Prostate gland (tissue), 2 donors: ENCODE data around the gene CLEC4A.

Experiments used
- POLR2A ChIP-seq: fragments of 450-650 bp; IDR thresholded peaks from one replicate; pipeline ENCODE4 v1.6.1; 2016; ENCODE audit warnings: antibody characterized with exemption, mild to moderate bottlenecking
- POLR2AphosphoS5 ChIP-seq: sonication (generic); formaldehyde crosslinking; IDR thresholded peaks from one replicate; pipeline ENCODE4 v1.6.1; 2017; ENCODE audit warnings: antibody characterized with exemption
- TF ChIP-seq, protein P1 (sequence below), 4 experiments: fragments of 200-600 bp in 2 of 4; fragments of 450-650 bp in 2 of 4; sonication (generic) in 2 of 4; IDR thresholded peaks; 1 replicate in 3 of 4; 2 replicates in 1 of 4; pipeline ENCODE4 v1.5.1; 2016 to 2019; ENCODE audit warnings: antibody characterized with exemption in 4 of 4, mild to moderate bottlenecking in 2 of 4, moderate library complexity in 2 of 4

DNA sequence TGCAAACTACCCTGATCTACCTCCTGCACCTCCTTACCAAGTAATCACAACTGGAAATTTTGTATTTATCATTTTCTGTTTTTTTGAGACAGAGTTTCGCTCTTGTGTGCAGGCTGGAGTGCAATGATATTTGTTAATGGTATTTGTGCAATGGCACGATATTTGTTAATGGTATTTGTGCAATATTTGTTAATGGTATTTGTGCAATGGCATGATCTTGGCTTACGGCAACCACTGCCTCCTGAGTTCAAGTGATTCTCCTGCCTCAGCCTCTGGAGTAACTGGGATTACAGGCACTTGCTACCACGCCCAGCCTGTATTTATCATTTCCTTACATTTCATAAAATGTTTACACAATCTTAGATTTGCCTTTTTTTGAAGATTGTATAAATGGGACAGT is 47.1 kb upstream of the CLEC4A start:
- TF ChIP-seq, protein P1, sequence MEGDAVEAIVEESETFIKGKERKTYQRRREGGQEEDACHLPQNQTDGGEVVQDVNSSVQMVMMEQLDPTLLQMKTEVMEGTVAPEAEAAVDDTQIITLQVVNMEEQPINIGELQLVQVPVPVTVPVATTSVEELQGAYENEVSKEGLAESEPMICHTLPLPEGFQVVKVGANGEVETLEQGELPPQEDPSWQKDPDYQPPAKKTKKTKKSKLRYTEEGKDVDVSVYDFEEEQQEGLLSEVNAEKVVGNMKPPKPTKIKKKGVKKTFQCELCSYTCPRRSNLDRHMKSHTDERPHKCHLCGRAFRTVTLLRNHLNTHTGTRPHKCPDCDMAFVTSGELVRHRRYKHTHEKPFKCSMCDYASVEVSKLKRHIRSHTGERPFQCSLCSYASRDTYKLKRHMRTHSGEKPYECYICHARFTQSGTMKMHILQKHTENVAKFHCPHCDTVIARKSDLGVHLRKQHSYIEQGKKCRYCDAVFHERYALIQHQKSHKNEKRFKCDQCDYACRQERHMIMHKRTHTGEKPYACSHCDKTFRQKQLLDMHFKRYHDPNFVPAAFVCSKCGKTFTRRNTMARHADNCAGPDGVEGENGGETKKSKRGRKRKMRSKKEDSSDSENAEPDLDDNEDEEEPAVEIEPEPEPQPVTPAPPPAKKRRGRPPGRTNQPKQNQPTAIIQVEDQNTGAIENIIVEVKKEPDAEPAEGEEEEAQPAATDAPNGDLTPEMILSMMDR (IDR thresholded peaks at IDR 0.05), result no peak
- TF ChIP-seq POLR2A, result no peak
- TF ChIP-seq POLR2AphosphoS5, result no peak
